Esophagus muscularis mucosa (tissue), 4 donors: ENCODE data around the gene HIBADH. TPM values are rescaled to one million over a fixed set of nuclear protein-coding genes. Genes with fewer than 3 reads are reported as not detected.
"Not testable (repeated sequence)": the region's sequence is repeated elsewhere in the genome, so short reads cannot be mapped to it uniquely, and the experiment has no call there.

ENCODE experiments used
- DNase-seq: peaks from one replicate; pipeline ENCODE4 v3.0.0-alpha.2; 2017; ENCODE audit errors: extremely low spot score
- H3K27ac ChIP-seq, 4 donors: fragments of 200-600 bp; sonication (generic); replicated peaks in 1 of 4; 1 replicate in 3 of 4; 2 replicates in 1 of 4; pipeline ENCODE4 v1.5.1; 2016 to 2019; ENCODE audit warnings: mild to moderate bottlenecking in 1 of 4
- H3K27me3 ChIP-seq, 4 donors: fragments of 200-600 bp; sonication (generic); one replicate each; pipeline versions ENCODE4 v1.5.1 to v1.6.0; 2016 to 2019
- H3K36me3 ChIP-seq, 4 donors: fragments of 200-600 bp; sonication (generic); one replicate each; pipeline ENCODE4 v1.5.1; 2016 to 2019
- H3K4me1 ChIP-seq, 4 donors: fragments of 200-600 bp; sonication (generic); one replicate each; pipeline ENCODE4 v1.5.1; 2016 to 2019
- H3K4me3 ChIP-seq, 4 donors: fragments of 200-600 bp; sonication (generic); 1 replicate in 2 of 4; 2 replicates in 2 of 4; pipeline ENCODE4 v1.5.1; 2016 to 2019; ENCODE audit warnings: mild to moderate bottlenecking in 4 of 4, moderate library complexity in 1 of 4
- H3K9me3 ChIP-seq, 4 donors: fragments of 200-600 bp; sonication (generic); 1 replicate in 3 of 4; 2 replicates in 1 of 4; pipeline ENCODE4 v1.5.1; 2016 to 2019
- EP300 ChIP-seq: sonication (generic); formaldehyde crosslinking; IDR thresholded peaks from one replicate; pipeline ENCODE4 v1.6.1; 2017; ENCODE audit warnings: antibody characterized with exemption
- POLR2A ChIP-seq: fragments of 450-650 bp; IDR thresholded peaks from one replicate; pipeline ENCODE4 v1.6.1; 2017; ENCODE audit warnings: antibody characterized with exemption, moderate library complexity, mild to moderate bottlenecking, low read depth
- POLR2AphosphoS5 ChIP-seq, 2 donors: sonication (generic); formaldehyde crosslinking; IDR thresholded peaks; one replicate each; pipeline ENCODE4 v1.6.1; 2017; ENCODE audit warnings: antibody characterized with exemption in 2 of 2
- WGBS: methylation state at CpG from one replicate; pipeline ENCODE4 v1.1.5; 2018; 5-methylcytosine and 5-hydroxymethylcytosine counted together
- intact Hi-C: fragments of 100-400 bp; cut with DNase I; formaldehyde crosslinking; loops from one replicate; pipeline ENCODE4 v1.15.1; 2023
- total RNA-seq, 4 donors: library from RNA; depleted of rRNA; stranded (reverse); fragments of >200 nt; gene quantifications; one replicate each; pipeline versions ENCODE4 v1.1.0 to v1.2.1, GENCODE V29; 2016
- TF ChIP-seq, protein P1 (sequence below), 3 experiments: fragments of 200-600 bp in 2 of 3; fragments of 450-650 bp in 1 of 3; sonication (generic) in 2 of 3; IDR thresholded peaks; one replicate each; pipeline ENCODE4 v1.5.1; 2017 to 2019; ENCODE audit warnings: antibody characterized with exemption in 3 of 3, mild to moderate bottlenecking in 2 of 3, moderate library complexity in 1 of 3

The HIBADH gene
- total RNA-seq, 4 donors from 2014 or later = 45.4 to 66.0 (median 52.3) TPM

DNA sequence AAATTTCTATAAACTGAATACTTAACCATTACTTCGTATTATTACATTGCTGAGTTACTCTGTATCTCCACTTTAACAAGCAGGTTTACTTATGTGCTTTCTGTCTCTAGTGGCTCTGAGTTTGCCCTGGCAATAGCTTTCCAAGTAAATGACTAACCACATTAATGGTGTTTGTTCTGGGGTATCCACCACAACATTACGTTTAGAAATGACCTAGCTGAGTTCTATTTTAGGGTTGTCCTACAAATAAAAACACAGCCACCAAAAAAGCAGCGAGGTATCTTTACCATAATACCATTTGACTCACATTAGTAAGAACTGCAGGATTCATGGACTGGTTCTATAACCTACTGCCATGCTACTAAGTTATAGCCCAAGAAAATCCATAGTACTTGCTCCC, 83.1 kb downstream of the HIBADH start:
- Histone ChIP-seq H3K27me3 (no peaks in the 10 kb centered on the region), H3K9me3 (no peaks in the 10 kb centered on the region), H3K4me1 (no peaks in the 10 kb centered on the region), H3K27ac (no peak overlapping the region), H3K36me3 (no peaks in the 10 kb centered on the region), H3K4me3 (no peak overlapping the region)
- no peak for TF ChIP-seq POLR2A
- no peak for TF ChIP-seq POLR2AphosphoS5 (IDR thresholded peaks at IDR 0.05)
- TF ChIP-seq EP300 = no peak
- TF ChIP-seq, protein P1, sequence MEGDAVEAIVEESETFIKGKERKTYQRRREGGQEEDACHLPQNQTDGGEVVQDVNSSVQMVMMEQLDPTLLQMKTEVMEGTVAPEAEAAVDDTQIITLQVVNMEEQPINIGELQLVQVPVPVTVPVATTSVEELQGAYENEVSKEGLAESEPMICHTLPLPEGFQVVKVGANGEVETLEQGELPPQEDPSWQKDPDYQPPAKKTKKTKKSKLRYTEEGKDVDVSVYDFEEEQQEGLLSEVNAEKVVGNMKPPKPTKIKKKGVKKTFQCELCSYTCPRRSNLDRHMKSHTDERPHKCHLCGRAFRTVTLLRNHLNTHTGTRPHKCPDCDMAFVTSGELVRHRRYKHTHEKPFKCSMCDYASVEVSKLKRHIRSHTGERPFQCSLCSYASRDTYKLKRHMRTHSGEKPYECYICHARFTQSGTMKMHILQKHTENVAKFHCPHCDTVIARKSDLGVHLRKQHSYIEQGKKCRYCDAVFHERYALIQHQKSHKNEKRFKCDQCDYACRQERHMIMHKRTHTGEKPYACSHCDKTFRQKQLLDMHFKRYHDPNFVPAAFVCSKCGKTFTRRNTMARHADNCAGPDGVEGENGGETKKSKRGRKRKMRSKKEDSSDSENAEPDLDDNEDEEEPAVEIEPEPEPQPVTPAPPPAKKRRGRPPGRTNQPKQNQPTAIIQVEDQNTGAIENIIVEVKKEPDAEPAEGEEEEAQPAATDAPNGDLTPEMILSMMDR (IDR thresholded peaks at IDR 0.05) = no peak
- DNase-seq = no peak
- intact Hi-C loops = loop anchor here (5.0 kb wide), 1 partner anchor 367 kb away; no protein-coding TSS in a partner anchor
- WGBS = 81% methylated on average over 3 of the region's 3 CpGs

GRCh38 chr7:27578169-27578568, 84.5 kb downstream of the HIBADH start:
- DNase-seq, H3K9me3 ChIP-seq, H3K27me3 ChIP-seq, H3K27ac ChIP-seq, H3K4me1 ChIP-seq, H3K4me3 ChIP-seq, H3K36me3 ChIP-seq: not testable (repeated sequence)
- 90% methylated on average over 7 of the region's 7 CpGs for WGBS
- intact Hi-C loops = loop anchor here (5.0 kb wide), 1 partner anchor 366 kb away; no protein-coding TSS in a partner anchor

- Histone ChIP-seq H3K27me3 (no peaks in the 10 kb centered on the region), H3K9me3 (no peaks in the 10 kb centered on the region), H3K4me3 (no peak overlapping the region), H3K36me3 (no peaks in the 10 kb centered on the region), H3K27ac (no peak overlapping the region), H3K4me1 (no peaks in the 10 kb centered on the region)
- intact Hi-C loops = loop anchor here (5.0 kb wide), 1 partner anchor 364 kb away; no protein-coding TSS in a partner anchor
- TF ChIP-seq EP300 = no peak
- TF ChIP-seq, protein P1 (IDR thresholded peaks at IDR 0.05) = peak; percentile 54 to 67 (median 57)
- DNase-seq = no peak
- WGBS = 85% methylated on average over 3 of the region's 3 CpGs
Measured at GRCh38 chr7:27576360-27576944, 86.2 kb downstream of the HIBADH start.

- TF ChIP-seq EP300 (no peak), POLR2A (no peak), POLR2AphosphoS5 (IDR thresholded peaks at IDR 0.05) (no peak)
- TF ChIP-seq, protein P1 (IDR thresholded peaks at IDR 0.05) = no peak
- 77% methylated on average over 3 of the region's 3 CpGs for WGBS
- H3K4me3 ChIP-seq = no peak overlapping the region
- no peaks in the 10 kb centered on the region for H3K4me1 ChIP-seq
- DNase-seq = no peak
- H3K36me3 ChIP-seq = no peaks in the 10 kb centered on the region
- intact Hi-C loops = loop anchor here (5.0 kb wide), 1 partner anchor 363 kb away; no protein-coding TSS in a partner anchor
- H3K9me3 ChIP-seq = no peaks in the 10 kb centered on the region
- H3K27ac ChIP-seq = no peak overlapping the region
- H3K27me3 ChIP-seq = no peaks in the 10 kb centered on the region
Measured at GRCh38 chr7:27575613-27576012, 87.1 kb downstream of the HIBADH start.

GRCh38 chr7:27569106-27569505, 93.6 kb downstream of the HIBADH start:
- intact Hi-C loops = no loop called here

More at GRCh38 chr7:27569106-27569505, 93.6 kb downstream of the HIBADH start:
- no peaks in the 10 kb centered on the region for H3K36me3 ChIP-seq
- TF ChIP-seq POLR2AphosphoS5 (IDR thresholded peaks at IDR 0.05) = no peak
- TF ChIP-seq, protein P1 (IDR thresholded peaks at IDR 0.05) = no peak
- no peak for TF ChIP-seq POLR2A
- TF ChIP-seq EP300 = no peak
- DNase-seq = no peak
- no peaks in the 10 kb centered on the region for H3K27me3 ChIP-seq
- no peak overlapping the region for H3K27ac ChIP-seq
- H3K4me3 ChIP-seq = no peak overlapping the region
- no peaks in the 10 kb centered on the region for H3K4me1 ChIP-seq
- no peaks in the 10 kb centered on the region for H3K9me3 ChIP-seq
